HG03460 (cell line): ENCODE data around the gene CEP112.
"Not testable (repeated sequence)": the region's sequence is repeated elsewhere in the genome, so short reads cannot be mapped to it uniquely, and the experiment has no call there.

ENCODE experiments used
- ATAC-seq: cut with Tn5 transposase; IDR thresholded peaks from one replicate; pipeline ENCODE4 v1.9.1; 2021; ENCODE audit not compliant: unreplicated experiment

CEP112 gene

DNA sequence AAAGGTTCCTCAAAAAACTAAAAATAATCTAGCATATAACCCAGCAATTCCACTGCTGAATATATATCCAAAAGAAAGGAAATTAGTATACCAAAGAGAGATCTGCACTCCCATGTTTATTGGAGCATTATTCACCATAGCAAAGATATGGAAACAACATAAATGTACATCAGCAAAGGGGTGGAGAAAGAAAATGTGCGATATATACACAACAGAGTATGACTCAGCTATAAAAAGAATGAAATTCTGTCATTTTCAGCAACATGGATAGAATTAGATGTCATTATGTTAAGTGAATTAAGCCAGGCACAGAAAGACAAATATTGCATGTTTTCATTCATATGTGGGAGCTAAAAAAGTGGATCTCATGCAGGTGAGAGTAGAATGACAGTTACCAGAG is 350.8 kb downstream of the CEP112 start:
- no peak for ATAC-seq

DNA sequence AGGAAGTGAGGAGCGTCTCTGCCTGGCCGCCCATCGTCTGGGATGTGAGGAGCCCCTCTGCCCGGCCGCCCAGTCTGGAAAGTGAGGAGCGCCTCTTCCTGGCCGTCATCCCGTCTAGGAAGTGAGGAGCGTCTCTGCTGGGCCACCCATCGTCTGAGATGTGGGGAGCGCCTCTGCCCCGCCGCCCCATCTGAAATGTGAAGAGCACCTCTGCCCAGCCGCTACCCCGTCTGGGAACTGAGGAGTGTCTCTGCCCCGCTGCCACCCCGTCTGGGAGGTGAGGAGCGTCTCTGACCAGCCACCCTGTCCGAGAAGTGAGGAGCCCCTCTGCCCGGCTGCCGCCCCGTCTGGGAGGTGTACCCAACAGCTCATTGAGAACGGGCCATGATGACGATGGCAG is 354.7 kb downstream of the CEP112 start:
- not testable (repeated sequence) for ATAC-seq

DNA sequence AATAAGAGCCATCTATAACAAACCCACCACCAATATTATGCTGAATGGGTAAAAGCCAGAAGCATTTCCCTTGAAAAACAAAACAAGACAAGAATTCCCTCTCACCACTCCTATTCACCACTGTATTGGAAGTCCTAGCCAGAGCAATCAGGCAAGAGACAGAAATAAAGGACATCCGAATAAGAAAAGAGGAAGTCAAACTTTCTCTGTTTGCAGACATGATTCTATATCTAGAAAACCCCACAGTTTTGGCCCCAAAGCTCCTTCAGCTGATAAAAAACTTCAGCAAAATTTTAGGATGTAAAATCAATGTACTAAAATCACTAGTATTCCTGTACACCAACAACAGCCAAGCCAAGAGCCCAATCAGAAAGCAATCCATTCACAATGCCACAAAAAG is 358.7 kb downstream of the CEP112 start:
- no peak for ATAC-seq

DNA sequence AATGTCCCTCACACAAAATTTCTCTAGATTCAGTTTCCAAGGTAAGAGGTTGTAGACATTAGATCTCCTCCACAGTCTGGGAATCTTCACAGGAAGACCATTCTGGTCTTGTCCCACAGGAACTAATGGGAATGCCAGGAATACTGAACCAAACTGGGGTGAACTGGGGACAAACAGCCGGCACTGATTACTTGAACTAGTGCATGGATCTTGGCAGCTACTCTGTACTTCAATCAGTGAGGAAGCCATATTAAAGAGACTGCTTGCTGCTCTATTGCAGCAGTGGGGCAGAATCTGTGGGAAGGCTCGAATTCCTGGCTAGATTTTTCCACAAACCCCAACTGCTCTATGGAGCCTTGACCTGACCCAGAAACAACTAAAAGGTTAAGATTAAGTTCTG is 361.6 kb downstream of the CEP112 start:
- ATAC-seq: no peak

DNA sequence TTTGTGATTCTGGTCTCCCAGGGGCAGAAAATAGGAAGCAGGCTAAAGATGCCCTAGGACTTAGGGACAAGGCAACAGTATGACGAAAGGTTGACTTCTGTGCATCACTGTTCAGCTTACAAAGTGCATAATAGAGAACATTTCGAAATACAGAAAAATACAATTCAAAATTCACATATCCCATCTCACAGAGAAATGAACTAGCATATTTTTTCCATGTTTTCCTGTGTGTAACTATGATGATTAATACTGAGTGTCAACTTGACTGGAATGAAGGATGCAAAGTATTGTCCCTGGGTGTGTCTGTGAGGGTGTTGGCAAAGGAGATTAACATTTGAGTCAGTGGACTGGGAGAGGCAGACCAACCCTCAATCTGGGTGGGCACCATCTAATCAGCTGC is 365.4 kb downstream of the CEP112 start:
- not testable (repeated sequence) for ATAC-seq

DNA sequence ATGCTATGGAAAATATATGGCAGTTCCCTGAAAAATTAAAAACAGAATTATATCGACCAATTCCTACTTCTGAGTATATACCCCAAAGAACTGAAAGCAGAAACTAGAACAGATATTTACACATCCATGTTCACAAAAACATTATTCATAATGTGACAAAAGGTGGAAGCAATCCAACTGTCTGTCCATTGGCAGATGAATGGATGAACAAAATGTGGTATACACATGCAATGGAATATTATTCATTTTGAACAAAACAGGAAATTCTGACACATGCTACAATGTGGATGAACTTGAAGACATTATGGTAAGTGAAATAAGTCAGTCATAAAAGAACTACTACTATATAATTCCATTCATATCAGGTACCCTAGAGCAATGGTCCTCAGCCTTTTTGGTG is 367.0 kb downstream of the CEP112 start:
- ATAC-seq: no peak

DNA sequence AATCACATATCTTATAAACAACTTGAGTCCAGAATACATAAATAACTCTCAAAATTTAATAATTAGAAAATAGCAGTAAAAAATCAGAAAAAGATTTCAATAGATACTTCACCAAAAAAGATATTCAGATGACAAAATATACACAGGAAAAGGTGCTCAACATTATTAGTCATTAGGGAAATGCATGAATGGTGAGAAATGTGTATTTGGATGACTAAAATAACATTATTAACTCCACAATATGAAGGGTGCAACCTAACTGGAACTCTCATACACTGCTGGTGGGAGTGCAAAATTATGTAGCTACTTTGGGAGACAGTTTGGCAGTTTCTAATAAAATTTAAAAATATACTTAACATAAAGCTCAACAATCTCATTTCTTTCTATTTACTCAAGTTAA is 368.2 kb downstream of the CEP112 start:
- no peak for ATAC-seq

DNA sequence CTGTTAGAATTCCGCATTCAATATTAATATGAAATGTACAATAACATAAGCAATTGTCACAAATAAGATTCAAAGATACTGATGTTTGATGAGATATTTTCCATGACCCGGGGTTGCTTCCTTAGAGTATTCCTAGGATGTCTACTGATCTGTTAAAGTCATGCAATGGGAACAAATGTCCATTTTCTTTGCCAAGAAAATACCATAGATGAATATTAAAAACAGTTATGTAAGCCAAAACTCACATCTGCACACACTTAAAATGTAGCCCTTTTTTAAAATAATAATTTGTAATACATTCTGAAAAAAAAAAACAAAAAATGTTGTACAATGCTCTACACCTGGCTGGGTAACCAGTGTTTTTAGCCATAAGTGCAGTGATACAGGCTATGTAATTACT is 371.1 kb downstream of the CEP112 start:
- no peak for ATAC-seq

DNA sequence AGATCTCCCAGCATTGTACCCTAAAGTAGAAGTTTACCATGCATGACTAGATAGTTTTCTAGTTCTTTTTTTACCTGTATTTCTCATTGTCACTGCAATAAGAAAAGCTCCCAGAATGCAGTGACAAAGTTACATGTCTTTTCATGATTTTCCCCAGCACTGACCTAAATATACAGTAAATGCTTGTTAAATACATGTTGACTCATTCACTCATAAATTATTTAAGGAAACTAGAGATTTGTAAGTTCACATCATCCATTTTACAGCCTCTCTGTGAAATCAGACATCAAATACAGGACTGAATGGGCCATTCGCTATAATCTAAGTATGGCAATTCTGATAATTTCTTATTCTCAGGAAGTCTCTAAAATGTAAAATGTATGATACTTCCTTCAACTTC is 371.6 kb downstream of the CEP112 start:
- ATAC-seq: no peak

DNA sequence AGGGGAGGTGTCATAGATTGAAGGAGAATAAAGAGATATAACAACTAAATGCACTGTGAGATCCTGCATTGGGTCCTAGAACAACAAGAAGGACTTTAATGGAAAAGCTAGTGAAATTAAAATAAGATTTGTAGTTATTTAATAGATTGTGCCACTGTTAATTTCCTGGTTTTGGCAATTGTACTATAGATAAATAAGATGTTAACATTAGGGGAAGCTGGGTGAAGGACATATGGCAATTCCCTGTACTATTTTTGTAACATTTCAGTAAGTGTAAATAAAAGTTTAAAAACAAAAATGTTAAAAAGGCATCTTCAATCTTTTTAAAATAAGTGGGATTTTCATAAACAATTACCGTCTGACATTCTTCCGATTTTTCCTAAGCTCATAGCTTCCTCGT is 372.1 kb downstream of the CEP112 start:
- no peak for ATAC-seq

DNA sequence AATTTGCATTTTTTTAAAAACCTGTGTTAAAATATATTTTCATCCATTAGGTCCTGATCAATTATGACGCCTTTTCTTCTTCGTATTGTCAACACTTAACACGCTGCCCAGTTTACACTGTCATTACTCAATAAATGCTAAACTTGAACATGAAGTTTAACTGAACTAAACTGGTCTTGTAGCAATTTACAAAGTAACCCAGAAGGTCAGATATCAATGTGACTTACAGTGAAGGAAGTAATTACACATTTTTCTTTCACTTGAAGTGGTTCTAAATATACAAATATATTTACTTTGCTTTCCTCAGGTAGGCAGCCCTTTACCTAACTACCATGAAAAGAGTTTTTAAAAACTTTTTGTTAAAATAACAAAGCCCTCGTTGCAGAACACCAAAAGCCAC is 374.0 kb downstream of the CEP112 start:
- ATAC-seq: no peak

DNA sequence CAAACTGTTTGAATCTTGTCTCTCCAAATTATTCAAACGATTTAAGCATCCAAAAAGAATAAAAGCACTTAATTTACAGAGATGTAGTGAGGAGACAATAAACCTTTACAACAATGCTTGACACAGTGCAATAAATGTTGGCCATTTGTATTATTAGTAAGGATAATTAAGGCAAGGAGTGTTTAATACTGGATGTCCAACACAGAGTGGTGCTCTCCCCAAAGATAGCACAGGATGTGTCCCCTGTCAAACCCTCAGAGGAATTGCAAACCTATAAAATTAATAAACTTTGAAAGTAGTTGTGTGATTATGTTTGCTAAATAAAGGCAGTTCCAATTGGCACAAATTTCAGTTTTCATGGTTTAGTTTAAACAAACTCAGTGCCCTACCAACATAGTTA is 377.5 kb downstream of the CEP112 start:
- ATAC-seq: no peak

DNA sequence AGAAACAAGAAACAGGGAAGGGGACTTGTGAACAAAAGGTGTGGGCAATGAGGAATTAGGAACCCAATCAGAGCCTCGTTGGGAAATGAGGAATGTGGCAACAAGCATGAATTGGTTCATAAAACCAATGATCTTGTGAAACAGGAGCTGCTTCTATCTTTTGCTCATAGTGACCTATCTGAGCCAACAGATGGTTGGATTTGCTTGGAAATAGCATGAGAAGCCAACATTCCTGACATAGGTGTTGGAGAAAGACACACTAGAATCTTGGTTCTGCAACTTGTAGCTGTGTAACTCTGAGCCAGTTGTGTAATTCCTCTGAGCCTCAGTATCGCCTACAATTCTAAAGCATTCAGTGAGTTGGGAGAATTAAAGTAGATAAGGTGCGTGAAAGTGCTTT is 378.6 kb downstream of the CEP112 start:
- ATAC-seq: no peak

DNA sequence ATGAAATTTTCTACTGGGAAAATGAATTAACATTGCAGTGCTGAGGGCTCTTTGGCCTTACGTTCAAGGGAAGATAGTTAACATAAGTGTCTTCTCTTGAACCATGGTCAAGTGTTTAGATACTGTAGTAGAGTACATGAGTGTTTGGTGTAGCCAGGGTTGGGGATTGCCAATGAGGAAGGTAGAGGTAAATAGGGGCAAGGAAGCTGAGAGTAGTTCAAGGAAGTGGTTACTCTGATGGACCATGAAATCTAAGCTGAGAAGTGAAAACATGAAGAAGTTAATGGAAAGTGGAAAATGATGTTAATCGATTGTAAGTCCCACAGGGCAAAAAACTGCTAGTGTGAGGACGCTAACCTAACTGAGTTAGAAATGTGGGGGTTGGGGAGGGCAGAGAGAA is 380.9 kb downstream of the CEP112 start:
- ATAC-seq: no peak

DNA sequence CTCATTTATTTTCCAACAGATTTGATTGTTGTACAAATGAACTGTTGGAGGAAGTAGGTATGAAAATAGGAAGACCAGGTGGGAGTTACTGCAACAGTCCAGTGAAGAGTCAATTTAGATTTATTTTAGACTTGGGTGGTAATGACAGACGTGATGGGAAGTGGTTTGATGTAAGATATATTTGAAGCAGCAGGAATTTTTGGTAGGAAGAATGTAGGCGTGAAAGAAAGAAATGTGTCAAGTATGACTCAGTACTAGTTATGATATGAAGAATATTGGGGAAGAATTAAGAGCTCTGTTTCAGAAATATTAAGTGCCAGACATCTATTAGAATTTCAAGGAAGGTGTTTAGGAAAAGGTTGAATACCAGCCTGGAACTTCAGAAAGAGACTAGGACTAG is 382.6 kb downstream of the CEP112 start:
- ATAC-seq: no peak

DNA sequence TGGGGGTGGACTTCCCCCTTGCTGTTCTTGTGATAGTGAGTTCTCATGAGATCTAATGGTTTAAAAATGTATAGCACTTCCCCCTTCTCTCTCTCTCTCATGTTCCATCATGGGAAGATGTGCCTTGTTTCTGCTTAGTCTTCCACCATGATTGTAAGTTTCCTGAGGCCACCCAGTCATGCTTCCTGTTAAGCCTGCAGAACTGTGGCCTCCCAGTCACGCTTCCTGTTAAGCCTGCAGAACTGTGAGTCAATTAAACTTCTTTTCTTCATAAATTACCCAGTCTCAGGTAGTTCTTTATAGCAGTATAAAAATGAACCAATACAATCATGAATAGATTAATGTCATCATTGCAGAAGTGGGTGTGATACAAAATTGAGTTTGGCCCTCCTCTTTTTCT is 383.4 kb downstream of the CEP112 start:
- ATAC-seq: not testable (repeated sequence)

DNA sequence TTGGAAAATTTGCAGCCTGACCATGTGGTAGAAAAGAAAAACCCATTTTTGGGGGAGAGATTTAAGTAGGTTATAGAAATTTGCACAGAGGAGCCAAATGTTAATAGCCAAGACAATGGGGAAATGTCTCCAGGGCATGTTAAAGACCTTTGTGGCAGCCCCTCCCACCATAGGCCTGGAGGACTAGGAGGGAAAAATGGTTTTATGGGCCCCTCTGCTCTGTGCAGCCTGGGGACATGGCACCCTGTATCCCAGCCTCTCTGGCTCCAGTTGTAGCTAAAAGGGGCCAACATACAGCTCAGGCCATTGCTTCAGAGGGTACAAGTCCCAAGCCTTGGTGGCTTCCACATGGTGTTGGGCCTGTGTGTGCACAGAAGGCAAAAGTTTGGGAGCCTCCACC is 384.6 kb downstream of the CEP112 start:
- ATAC-seq: no peak

DNA sequence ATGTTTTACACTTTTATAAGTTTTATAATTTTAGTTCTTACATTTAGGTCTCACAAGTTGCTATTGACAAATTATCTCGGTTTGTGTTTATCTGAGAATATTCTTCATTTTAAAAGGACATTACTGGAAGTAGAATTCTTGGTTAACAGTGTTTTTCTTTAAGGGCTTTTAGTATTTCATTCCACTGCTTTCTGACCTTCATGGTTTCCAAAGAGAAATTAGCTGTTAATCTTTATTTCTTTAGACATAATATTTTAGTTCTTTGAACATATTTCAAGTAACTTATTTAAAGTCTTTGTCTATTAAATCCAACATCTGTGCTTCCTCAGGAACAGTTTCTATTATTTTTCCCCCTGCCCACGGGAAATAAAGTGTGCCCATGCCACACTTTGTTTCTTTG is 390.4 kb downstream of the CEP112 start:
- no peak for ATAC-seq

DNA sequence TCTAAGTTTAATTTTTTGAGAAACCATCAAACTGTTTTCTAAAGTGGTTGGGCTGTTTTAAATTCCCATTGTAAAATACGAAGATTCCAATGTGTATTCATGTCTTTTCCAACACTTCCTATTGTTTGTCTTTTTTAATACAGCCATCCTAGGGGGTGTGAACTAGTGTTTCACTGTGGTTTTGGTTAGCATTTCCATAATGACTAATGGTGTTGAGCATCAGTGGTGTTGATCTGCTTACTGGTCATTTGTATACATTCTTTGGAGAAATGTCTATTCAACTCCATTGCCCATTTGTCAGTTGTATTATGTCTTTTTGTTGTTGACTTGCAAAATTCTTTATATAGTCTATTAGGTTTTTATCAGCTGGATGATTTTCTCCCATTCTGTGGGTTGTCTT is 391.3 kb downstream of the CEP112 start:
- no peak for ATAC-seq

DNA sequence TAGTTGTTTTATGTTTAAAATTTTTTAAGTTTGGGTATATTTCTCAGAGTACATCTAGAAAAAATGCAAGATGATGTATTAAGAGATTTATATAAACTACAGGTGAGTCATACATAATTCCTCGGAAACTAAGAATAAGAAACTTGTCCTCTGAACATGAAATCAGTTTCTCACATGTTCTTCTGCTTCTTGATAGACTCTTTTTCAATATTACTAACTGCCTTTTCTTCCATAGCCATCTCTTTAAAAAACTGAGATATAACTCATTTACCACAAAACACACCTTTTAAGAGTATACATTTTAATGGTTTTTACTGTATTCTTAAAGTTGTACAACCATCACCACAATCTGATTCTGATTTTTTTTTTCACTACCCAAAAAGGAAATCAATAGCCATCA is 392.1 kb downstream of the CEP112 start:
- no peak for ATAC-seq

DNA sequence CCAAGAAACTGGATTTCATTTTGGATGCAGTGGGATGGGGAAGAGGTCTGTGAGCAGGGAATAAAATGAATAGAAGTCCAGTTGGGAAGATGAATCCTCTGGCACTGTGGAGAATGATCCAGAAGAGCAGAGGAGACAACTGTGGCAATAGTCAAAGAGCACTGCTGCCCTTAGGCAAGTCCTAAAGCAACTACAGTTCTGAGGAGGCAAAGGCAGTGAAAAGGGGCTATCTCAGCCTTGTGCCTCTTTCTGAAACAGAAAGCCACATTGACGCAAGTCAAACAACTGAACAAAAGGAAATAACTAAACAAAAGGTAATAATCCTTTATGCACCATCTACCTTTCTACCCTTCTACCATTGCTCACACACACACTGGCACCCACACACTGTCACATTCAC is 392.5 kb downstream of the CEP112 start:
- no peak for ATAC-seq

DNA sequence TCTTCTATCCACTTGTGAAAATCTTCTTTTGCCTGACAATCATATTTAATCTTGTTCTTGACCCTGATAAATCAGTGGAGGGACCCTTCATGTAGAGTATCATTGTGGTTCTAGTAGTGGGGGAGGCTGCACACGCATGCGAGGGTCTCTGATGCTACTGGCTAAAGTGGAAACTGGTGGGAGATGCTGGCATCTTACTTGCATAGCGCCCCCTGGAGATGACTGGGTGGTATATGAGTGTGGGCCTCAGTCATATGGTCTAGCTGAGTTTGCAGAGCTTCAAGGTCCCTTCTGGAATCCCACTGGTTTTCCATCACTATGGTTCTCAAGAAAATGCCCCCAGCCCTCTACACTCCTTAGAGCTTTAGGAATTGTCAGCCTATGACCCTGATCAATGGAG is 394.1 kb downstream of the CEP112 start:
- no peak for ATAC-seq

DNA sequence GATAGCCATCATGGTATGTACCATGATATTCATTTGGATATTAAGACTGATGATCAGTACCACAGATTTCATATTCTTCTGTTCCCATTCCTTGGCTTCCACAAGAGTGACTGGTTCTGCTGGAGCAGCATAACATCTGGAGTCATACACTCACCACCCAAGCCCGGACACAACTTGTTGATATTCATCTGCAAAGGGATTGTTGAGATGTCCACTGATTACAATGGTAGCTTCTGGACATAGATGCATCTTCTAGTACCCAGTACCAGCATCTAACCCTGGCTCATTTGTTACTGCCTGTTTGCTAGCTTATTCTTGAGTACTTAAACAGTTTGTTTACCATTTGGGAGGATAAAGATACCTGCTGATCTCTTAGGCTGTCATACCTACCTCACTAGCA is 394.8 kb downstream of the CEP112 start:
- no peak for ATAC-seq

DNA sequence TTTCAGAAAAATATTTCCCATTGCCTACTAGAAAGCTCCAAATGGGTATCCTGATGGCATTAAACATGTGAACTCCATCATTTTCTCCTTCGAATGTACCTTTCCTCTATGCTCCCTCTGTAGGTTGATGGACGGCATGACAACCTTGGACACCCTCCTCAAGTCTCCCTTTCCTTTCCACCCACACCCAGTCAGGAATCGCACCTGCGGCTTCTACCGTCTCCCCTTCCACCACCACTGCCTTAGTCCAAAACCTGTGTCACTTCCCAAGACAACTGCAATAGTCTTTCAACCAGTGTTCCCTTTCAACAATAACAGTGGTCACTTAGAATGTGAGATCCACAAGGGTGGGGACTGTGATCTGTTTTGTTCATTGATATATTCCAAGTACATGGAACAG is 397.4 kb downstream of the CEP112 start:
- no peak for ATAC-seq
